CD4-positive, CD25-positive, alpha-beta regulatory T cell (primary cell): Measurements from ENCODE around the gene MYBPC2. TPM values are rescaled to one million over a fixed set of nuclear protein-coding genes. Genes with fewer than 3 reads are reported as not detected.

Experiments used
- ATAC-seq, 2 donors: fragments of 150-1000 bp; cut with Tn5 transposase; one replicate each; pipeline ENCODE4 v1.10.0; 2021; ENCODE audit warnings: low read depth in 2 of 2, moderate number of reproducible peaks in 2 of 2, moderate library complexity in 1 of 2
- DNase-seq, 3 donors: peaks; one replicate each; pipeline versions ENCODE4 v3.0.0 to v3.0.0-alpha.2; 2012 to 2022; ENCODE audit warnings: mixed read lengths in 1 of 3
- H3K27ac ChIP-seq: one replicate; pipeline ENCODE4 v1.7.0; 2013; ENCODE audit warnings: mild to moderate bottlenecking, low read length; ENCODE audit not compliant: insufficient read depth, poor library complexity, severe bottlenecking
- H3K27me3 ChIP-seq: one replicate; pipeline ENCODE4 v1.7.0; 2013; ENCODE audit warnings: low read length; ENCODE audit not compliant: control insufficient read depth, insufficient read depth
- H3K36me3 ChIP-seq: one replicate; pipeline ENCODE4 v1.7.0; 2013; ENCODE audit warnings: mild to moderate bottlenecking, low read length, moderate library complexity; ENCODE audit not compliant: control insufficient read depth, insufficient read depth
- H3K4me1 ChIP-seq: 2 replicates; pipeline ENCODE4 v1.7.0; 2013; ENCODE audit warnings: mild to moderate bottlenecking, low read length; ENCODE audit not compliant: insufficient read depth, control insufficient read depth, poor library complexity, severe bottlenecking
- H3K4me3 ChIP-seq: one replicate; pipeline ENCODE4 v1.7.0; 2013; ENCODE audit warnings: low read depth, mild to moderate bottlenecking, low read length, moderate library complexity
- H3K9me3 ChIP-seq, 2 experiments: 1 replicate in 1 of 2; 2 replicates in 1 of 2; pipeline ENCODE4 v1.7.0; 2013; ENCODE audit warnings: low read length in 2 of 2, mild to moderate bottlenecking in 1 of 2, moderate library complexity in 1 of 2; ENCODE audit not compliant: control insufficient read depth in 2 of 2
- H3K27ac Mint-ChIP-seq, 3 donors: one replicate each; pipeline ENCODE4 v1.8.0; 2020 to 2022; ENCODE audit warnings: mild to moderate bottlenecking in 3 of 3, mixed read lengths in 3 of 3, moderate library complexity in 2 of 3
- H3K27me3 Mint-ChIP-seq: one replicate; pipeline ENCODE4 v1.8.0; 2022; ENCODE audit warnings: mild to moderate bottlenecking, mixed read lengths
- H3K36me3 Mint-ChIP-seq: one replicate; pipeline ENCODE4 v1.8.0; 2020; ENCODE audit warnings: mixed read lengths
- H3K4me1 Mint-ChIP-seq, 4 donors: one replicate each; pipeline ENCODE4 v1.8.0; 2020 to 2022; ENCODE audit warnings: mixed read lengths in 4 of 4, mild to moderate bottlenecking in 1 of 4
- H3K4me3 Mint-ChIP-seq, 4 donors: one replicate each; pipeline ENCODE4 v1.8.0; 2020 to 2022; ENCODE audit warnings: mild to moderate bottlenecking in 4 of 4, mixed read lengths in 4 of 4, moderate library complexity in 3 of 4
- H3K9me3 Mint-ChIP-seq, 7 donors: one replicate each; pipeline ENCODE4 v1.8.0; 2020 to 2022; ENCODE audit warnings: mixed read lengths in 7 of 7, mild to moderate bottlenecking in 3 of 7, moderate library complexity in 2 of 7
- polyA plus RNA-seq, 4 donors: library from polyadenylated mRNA; unstranded; fragments of 300-500 nt; fragmentation: Illumina TruSeq; gene quantifications; one replicate each; pipeline ENCODE4 v1.2.3, GENCODE V29; 2021
- total RNA-seq: library from RNA; stranded (reverse); gene quantifications from one replicate; pipeline ENCODE4 v1.2.3, GENCODE V29; 2022

MYBPC2 gene
- total and polyA plus RNA-seq, 5 donors from 2014 or later = 0.23 to 0.49 TPM; not detected in 3

DNA sequence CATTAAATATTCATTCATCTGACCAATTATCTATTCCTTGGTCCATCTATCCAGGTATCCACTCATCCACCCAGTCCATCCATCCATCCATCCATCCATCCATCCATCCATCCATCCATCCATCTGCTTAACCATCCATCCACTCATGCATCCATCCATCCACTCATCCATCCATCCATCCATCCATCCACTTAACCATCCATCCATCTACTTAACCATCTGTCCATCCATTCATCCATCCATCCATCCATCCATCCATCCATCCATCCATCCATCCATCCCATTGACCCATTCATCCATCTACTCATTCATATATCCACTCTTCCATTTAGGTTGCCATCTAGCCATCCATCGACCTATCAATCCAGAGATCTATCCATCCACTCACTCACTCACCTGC lies 11.4 kb downstream of the MYBPC2 start:
- peaks cover 0 to 3% (median 0%) of the 10 kb centered on the region in 7 donors for H3K9me3 Mint-ChIP-seq
- Histone ChIP-seq H3K4me3 (no peak overlapping the region), H3K36me3 (no peaks in the 10 kb centered on the region), H3K4me1 (no peaks in the 10 kb centered on the region), H3K9me3 (no peaks in the 10 kb centered on the region), H3K27ac (no peak overlapping the region), H3K27me3 (no peaks in the 10 kb centered on the region)
- H3K36me3 Mint-ChIP-seq = peaks cover 4% of the 10 kb centered on the region
- no peak for ATAC-seq
- H3K27ac Mint-ChIP-seq = no peak overlapping the region
- H3K4me1 Mint-ChIP-seq = peaks cover 0 to 2% (median 0%) of the 10 kb centered on the region in 4 donors
- H3K4me3 Mint-ChIP-seq = no peak overlapping the region
- DNase-seq = no peak
- no peaks in the 10 kb centered on the region for H3K27me3 Mint-ChIP-seq

DNA sequence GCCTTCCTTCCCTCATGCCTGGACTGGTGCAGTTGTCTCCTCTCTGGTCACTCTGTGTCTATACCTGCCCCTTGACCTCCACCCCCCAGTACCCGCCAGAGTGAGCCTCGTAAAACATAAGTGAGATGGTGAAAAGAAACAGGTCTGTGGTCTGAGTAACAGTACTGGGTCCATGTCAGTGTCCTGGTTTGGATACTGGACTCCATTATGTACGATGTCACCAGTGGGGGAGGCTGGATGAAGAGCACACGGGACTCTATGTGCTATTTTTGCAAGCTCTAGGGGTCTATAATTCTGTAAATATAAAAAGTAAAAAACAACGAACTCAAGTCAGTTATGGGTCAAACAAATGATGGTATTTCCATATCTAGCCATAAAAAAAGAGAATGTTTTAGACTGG lies 14.4 kb downstream of the MYBPC2 start:
- DNase-seq = no peak
- no peak for ATAC-seq
- H3K4me3 ChIP-seq = no peak overlapping the region
- no peaks in the 10 kb centered on the region for H3K36me3 ChIP-seq
- H3K27me3 Mint-ChIP-seq = peaks cover 2% of the 10 kb centered on the region
- H3K27me3 ChIP-seq = no peaks in the 10 kb centered on the region
- no peak overlapping the region for H3K27ac ChIP-seq
- no peak overlapping the region for H3K27ac Mint-ChIP-seq
- H3K4me1 ChIP-seq = no peaks in the 10 kb centered on the region
- no peaks in the 10 kb centered on the region for H3K36me3 Mint-ChIP-seq
- no peak overlapping the region for H3K4me3 Mint-ChIP-seq
- peaks cover 0 to 2% (median under 1%) of the 10 kb centered on the region in 4 donors for H3K4me1 Mint-ChIP-seq
- no peaks in the 10 kb centered on the region for H3K9me3 ChIP-seq
- H3K9me3 Mint-ChIP-seq = peaks cover 0 to 2% (median 0%) of the 10 kb centered on the region in 7 donors

DNA sequence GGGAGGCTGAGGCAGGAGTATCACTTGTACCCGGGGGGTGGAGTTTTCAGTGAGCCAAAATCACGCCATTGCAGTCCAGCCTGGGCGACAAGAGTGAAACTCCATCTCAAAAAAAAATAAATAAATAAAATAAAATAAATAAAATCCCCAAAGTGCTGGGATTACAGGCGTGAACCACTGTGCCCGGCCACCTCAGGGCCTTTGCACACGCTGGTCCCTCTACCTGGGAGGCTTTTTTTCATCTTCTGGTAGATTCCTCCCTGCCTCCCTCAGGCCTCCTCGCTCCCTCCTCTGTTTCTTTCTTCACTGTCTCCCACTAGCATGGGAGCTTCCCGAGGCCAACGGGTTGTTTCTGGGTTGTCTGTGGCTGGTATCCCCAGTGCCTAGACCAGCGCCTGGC lies 15.1 kb downstream of the MYBPC2 start:
- Mint-ChIP-seq H3K4me3 (no peak overlapping the region), H3K9me3 (peaks cover 0 to 2% (median 0%) of the 10 kb centered on the region in 7 donors), H3K27me3 (peaks cover 4% of the 10 kb centered on the region), H3K36me3 (no peaks in the 10 kb centered on the region), H3K4me1 (peaks cover 0 to 6% (median 3%) of the 10 kb centered on the region in 4 donors), H3K27ac (no peak overlapping the region)
- Histone ChIP-seq H3K4me1 (no peaks in the 10 kb centered on the region), H3K27ac (no peak overlapping the region), H3K9me3 (no peaks in the 10 kb centered on the region), H3K4me3 (no peak overlapping the region), H3K27me3 (no peaks in the 10 kb centered on the region), H3K36me3 (no peaks in the 10 kb centered on the region)
- DNase-seq (no peak), ATAC-seq (no peak)

DNA sequence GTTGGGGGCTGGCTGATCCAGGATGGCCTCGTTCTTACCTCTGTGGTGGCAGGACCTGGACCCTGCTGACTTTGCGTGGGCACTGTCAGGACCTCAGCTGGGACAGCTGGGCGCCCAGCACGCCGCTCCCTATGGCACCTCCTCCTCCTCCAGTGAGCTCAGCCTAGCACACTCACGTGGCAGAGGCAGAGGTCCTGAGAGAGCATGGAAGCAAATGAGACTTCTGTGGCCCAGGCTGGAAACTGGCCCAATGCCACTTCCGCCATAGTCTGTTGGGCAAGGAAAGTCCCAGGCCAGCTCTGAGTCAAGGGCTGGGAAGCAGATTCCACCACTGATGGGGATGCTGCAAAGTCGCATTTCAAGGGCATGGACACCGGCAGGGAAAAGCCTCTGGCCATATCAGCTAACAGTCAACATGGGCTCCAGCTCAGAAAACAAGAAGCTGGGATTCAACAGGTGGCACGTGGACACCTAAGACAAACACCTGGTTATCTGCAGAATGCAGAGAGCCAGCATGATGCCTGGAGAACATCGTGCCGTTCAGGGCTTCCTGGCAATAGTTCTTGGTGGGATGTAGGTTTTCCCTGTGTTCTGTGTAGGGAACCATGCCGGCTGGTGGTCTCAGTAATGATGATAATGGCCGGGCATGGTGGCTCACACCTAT lies 16.7 kb downstream of the MYBPC2 start:
- H3K9me3 Mint-ChIP-seq = peaks cover 0 to 3% (median 0%) of the 10 kb centered on the region in 7 donors
- no peaks in the 10 kb centered on the region for H3K27me3 ChIP-seq
- no peak overlapping the region for H3K4me3 ChIP-seq
- ATAC-seq (no peak), DNase-seq (no peak)
- no peak overlapping the region for H3K27ac Mint-ChIP-seq
- no peak overlapping the region for H3K27ac ChIP-seq
- H3K4me1 ChIP-seq = no peaks in the 10 kb centered on the region
- H3K4me1 Mint-ChIP-seq = peaks cover 0 to 6% (median 3%) of the 10 kb centered on the region in 4 donors
- no peak overlapping the region for H3K4me3 Mint-ChIP-seq
- H3K27me3 Mint-ChIP-seq = peaks cover 4% of the 10 kb centered on the region
- H3K36me3 ChIP-seq = no peaks in the 10 kb centered on the region
- no peaks in the 10 kb centered on the region for H3K9me3 ChIP-seq
- no peaks in the 10 kb centered on the region for H3K36me3 Mint-ChIP-seq

DNA sequence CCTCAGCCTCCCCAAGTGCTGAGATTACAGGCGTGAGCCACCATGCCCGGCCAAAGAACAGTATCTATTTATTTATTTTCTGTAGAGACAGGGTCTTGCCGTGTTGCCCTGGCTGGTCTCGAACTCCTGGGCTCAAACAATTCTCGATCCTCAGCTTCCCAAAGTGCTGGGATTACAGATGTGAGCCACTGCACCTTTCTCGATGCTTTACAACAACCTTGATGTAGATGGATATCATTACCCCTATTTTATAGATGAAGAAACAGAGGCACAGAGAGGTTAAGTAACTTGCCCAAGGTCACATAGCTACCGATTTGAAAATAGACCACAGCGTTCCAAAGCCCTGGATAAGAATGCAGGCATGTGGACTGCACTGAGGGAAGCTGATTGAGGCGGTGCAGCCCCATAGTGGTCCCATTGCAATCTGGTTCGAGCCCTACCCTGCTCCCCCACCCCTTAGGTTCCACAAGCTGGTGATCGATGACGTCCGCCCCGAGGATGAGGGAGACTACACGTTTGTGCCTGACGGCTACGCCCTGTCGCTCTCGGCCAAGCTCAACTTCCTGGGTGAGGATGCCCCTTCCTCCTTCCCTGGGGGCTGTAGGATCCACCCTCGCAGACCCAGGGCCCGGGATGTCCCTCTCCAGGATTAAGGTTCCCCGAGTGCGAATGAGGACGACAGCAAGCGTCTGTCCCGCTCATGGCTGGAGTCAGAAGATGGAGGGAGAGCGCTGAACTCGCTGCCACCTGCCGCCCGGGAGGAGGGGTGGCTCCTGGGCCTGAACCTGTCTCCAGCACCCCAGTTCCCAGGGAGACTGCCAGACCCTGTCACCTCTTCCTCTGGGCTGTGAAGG lies 17.9 kb downstream of the MYBPC2 start:
- Mint-ChIP-seq H3K27me3 (peaks cover 4% of the 10 kb centered on the region), H3K9me3 (peaks cover 0 to 1% (median 0%) of the 10 kb centered on the region in 7 donors), H3K27ac (no peak overlapping the region), H3K36me3 (no peaks in the 10 kb centered on the region), H3K4me1 (peaks cover 0 to 6% (median 3%) of the 10 kb centered on the region in 4 donors), H3K4me3 (no peak overlapping the region)
- no peak overlapping the region for H3K4me3 ChIP-seq
- no peak overlapping the region for H3K27ac ChIP-seq
- H3K36me3 ChIP-seq = no peaks in the 10 kb centered on the region
- H3K4me1 ChIP-seq = no peaks in the 10 kb centered on the region
- H3K9me3 ChIP-seq = no peaks in the 10 kb centered on the region
- no peaks in the 10 kb centered on the region for H3K27me3 ChIP-seq
- no peak for ATAC-seq
- no peak for DNase-seq

DNA sequence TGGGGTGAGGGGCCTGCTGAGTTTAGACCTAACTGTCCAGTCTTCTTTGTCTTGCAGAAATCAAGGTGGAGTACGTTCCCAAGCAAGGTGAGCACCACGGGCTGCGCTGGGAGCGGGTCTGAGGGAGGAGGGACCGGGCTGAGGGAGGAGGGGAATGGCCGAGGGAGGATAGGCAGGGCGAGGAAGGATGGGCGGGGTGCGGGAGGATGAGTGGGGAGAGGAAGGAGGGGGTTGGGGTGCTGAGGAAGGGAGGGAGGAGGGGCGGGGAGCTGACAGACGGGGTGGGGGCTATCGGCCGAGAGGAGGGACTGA lies 18.5 kb downstream of the MYBPC2 start:
- Mint-ChIP-seq H3K27me3 (peaks cover 4% of the 10 kb centered on the region), H3K27ac (no peak overlapping the region), H3K4me1 (peaks cover 0 to 6% (median 3%) of the 10 kb centered on the region in 4 donors), H3K9me3 (peaks cover 0 to 1% (median 0%) of the 10 kb centered on the region in 7 donors), H3K36me3 (no peaks in the 10 kb centered on the region), H3K4me3 (no peak overlapping the region)
- DNase-seq = no peak
- H3K27me3 ChIP-seq = no peaks in the 10 kb centered on the region
- H3K27ac ChIP-seq = no peak overlapping the region
- ATAC-seq = no peak
- no peaks in the 10 kb centered on the region for H3K36me3 ChIP-seq
- H3K9me3 ChIP-seq = no peaks in the 10 kb centered on the region
- no peaks in the 10 kb centered on the region for H3K4me1 ChIP-seq
- no peak overlapping the region for H3K4me3 ChIP-seq

DNA sequence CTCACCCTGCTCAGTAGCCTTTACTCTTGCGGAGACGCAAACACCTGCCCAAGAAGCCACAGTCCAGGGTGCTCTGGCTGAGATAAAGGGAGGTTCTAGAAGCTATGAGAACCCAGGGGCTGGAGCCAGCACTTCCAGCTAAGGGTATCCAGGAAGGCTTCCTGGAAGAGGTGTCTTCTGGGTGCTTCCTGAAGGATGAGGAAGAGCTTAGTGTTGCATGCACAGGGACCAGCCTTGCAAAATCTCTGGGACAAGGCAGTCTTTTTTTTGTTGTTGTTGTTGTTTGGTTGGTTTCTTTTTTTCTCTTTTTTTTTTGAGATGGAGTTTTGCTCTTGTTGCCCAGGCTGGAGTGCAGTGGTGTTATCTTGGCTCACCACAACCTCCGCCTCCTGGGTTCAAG lies 20.6 kb downstream of the MYBPC2 start:
- Histone ChIP-seq H3K9me3 (no peaks in the 10 kb centered on the region), H3K27me3 (no peaks in the 10 kb centered on the region), H3K4me3 (no peak overlapping the region), H3K36me3 (no peaks in the 10 kb centered on the region), H3K27ac (no peak overlapping the region), H3K4me1 (no peaks in the 10 kb centered on the region)
- Mint-ChIP-seq H3K4me3 (no peak overlapping the region), H3K36me3 (no peaks in the 10 kb centered on the region), H3K27ac (no peak overlapping the region), H3K4me1 (peaks cover 0 to 6% (median 4%) of the 10 kb centered on the region in 4 donors), H3K27me3 (peaks cover 4% of the 10 kb centered on the region), H3K9me3 (peaks cover 0 to 1% (median 0%) of the 10 kb centered on the region in 7 donors)
- DNase-seq = no peak
- ATAC-seq = no peak
